ENCODE results near the gene LRRN4.

GRCh38 chr20:6091661-6092060 is 37.8 kb upstream of the LRRN4 start:
- TF ChIP-seq SP1 (IDR thresholded peaks at IDR 0.05) (no peak), TARDBP (IDR thresholded peaks at IDR 0.05) (no peak), ARNT (IDR thresholded peaks at IDR 0.05) (no peak), BHLHE40 (IDR thresholded peaks at IDR 0.05; ENCODE audit: borderline replicate concordance) (no peak), SUZ12 (IDR thresholded peaks at IDR 0.05) (no peak)

All from HEK293T (cell line).